ENCODE data around the gene SGMS1. TPM values are rescaled to one million over a fixed set of nuclear protein-coding genes. Genes with fewer than 3 reads are reported as not detected.

SGMS1 gene
- total and polyA plus RNA-seq, 2 donors (not counting 3 experiments of a cell fraction or from before 2014, with no cell fraction given): 9.7 to 23.7 TPM

DNA sequence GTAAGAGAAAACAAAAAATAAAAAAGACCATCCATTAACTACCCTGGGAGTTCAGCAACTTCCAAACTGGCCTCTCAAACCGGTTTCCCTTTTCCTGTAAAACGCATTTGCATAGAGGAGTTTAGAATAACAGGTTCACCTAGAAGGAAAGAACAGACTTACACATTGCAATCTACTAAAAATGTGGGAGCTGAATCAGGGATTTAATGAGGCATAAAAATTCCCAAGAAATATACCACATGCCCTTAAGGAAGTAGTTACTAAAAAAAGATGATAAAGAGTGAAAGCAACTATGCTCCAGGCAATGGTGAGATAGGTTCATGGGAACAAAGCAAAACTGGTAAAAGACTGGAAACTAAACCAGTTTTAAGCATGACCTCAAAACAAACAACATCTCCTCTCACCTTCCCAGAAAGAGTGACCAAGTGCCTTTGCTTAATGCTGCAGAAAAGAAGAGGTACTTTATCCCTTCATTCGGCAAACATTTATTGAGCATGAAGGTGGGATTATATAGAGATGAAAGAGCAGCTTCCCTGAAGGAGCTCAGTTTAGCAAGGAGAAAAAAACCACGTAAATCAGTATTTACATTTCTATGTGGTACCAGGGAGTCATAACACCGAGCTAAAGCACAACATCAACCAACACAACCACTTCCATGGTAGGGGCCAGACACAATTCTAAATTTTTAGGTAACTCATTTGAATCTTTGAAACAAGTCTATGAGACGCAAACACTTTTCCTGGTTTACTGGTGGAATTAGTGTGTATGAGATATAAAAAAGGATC, 152.8 kb downstream of the SGMS1 start:
- H2AFZ ChIP-seq (ENCODE audit: low read depth, low read length): no peak overlapping the region
- FAIRE-seq: no peak
- H3K79me2 ChIP-seq (ENCODE audit: control insufficient read depth, insufficient read depth, low read length): no peaks in the 10 kb centered on the region
- CTCF ChIA-PET: interaction anchor here (1.1 kb wide), 1 partner anchor 10 kb away, joined by 5 read pairs; no protein-coding TSS in a partner anchor
- H3K4me1 ChIP-seq (ENCODE audit: control insufficient read depth, extremely low read depth, insufficient read depth, low read length): no peaks in the 10 kb centered on the region
- H3K36me3 ChIP-seq (ENCODE audit: control insufficient read depth in 2 of 2, extremely low read depth in 1 of 2, insufficient read depth in 2 of 2, low read length in 2 of 2): no peaks in the 10 kb centered on the region
- POLR2A ChIA-PET: no interaction called here
- H3K27ac ChIP-seq (ENCODE audit: insufficient read depth, low read depth, low read length): no peak overlapping the region
- H3K4me3 ChIP-seq (replicated peaks in 1 of 3; ENCODE audit: insufficient read depth in 1 of 3, low read depth in 1 of 3, low read length in 3 of 3): no peak overlapping the region
- no peaks in the 10 kb centered on the region for H3K27me3 ChIP-seq (ENCODE audit: control insufficient read depth in 2 of 2, insufficient read depth in 2 of 2, low read length in 2 of 2)
- H4K20me1 ChIP-seq (replicated peaks; ENCODE audit: control insufficient read depth, extremely low read depth, insufficient read depth, low read length): no peaks in the 10 kb centered on the region
- TF ChIP-seq MYC (IDR thresholded peaks at IDR 0.05; ENCODE audit: low read depth, low read length) (no peak), GATA2 (IDR thresholded peaks at IDR 0.05; ENCODE audit: insufficient read depth, insufficient read length, low read depth, low read length) (no peak), EZH2 (IDR thresholded peaks at IDR 0.05; ENCODE audit: borderline replicate concordance, low read depth, low read length, severe bottlenecking) (no peak), JUN (IDR thresholded peaks at IDR 0.05; ENCODE audit: borderline replicate concordance, insufficient read depth, insufficient read length, low read depth) (no peak), FOS (IDR thresholded peaks at IDR 0.05; ENCODE audit: borderline replicate concordance, insufficient read depth, low read length) (no peak), POLR2AphosphoS5 (IDR thresholded peaks at IDR 0.05; ENCODE audit: insufficient read depth, low read depth, low read length) (no peak)
- TF ChIP-seq, protein P1, sequence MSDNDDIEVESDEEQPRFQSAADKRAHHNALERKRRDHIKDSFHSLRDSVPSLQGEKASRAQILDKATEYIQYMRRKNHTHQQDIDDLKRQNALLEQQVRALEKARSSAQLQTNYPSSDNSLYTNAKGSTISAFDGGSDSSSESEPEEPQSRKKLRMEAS (IDR thresholded peaks at IDR 0.05; ENCODE audit: insufficient read depth, insufficient read length): no peak
- H3K9ac ChIP-seq (replicated peaks; ENCODE audit: extremely low read depth, insufficient read depth, low read length): no peak overlapping the region
- H3K9me1 ChIP-seq (replicated peaks; ENCODE audit: control insufficient read depth, extremely low read depth, insufficient read depth, low read length): no peaks in the 10 kb centered on the region
- dilution Hi-C loops (cut with MboI; ENCODE audit: extremely low pct_ligation_motif_present, low sequenced_read_pairs) (no loop called here), intact Hi-C loops (cut with micrococcal nuclease) (no loop called here)
- H3K4me2 ChIP-seq (ENCODE audit: insufficient read depth, low read length): no peak overlapping the region
- BruUV-seq (replicated peaks): no TSS peak
- DNase-seq (ENCODE audit: low read depth, low spot score): no peak
- H3K9me3 ChIP-seq (replicated peaks; ENCODE audit: control insufficient read depth, insufficient read depth, low read length): no peaks in the 10 kb centered on the region

Data from endothelial cell of umbilical vein (primary cell).